Peyer's patch (tissue), 4 donors: ENCODE measurements around the gene GSTO2. TPM values are rescaled to one million over a fixed set of nuclear protein-coding genes. Genes with fewer than 3 reads are reported as not detected.
A peak's percentile ranks its signal among the peaks of the same experiment; 100 is the strongest.

Source experiments
- DNase-seq, 3 donors: peaks; one replicate each; pipeline ENCODE4 v3.0.0-alpha.2; 2017 to 2019
- H3K27ac ChIP-seq, 4 donors: fragments of 200-600 bp; sonication (generic); one replicate each; pipeline ENCODE4 v1.5.1; 2016 to 2019
- H3K27me3 ChIP-seq, 2 donors: fragments of 200-600 bp; sonication (generic); one replicate each; pipeline ENCODE4 v1.5.1; 2019
- H3K36me3 ChIP-seq, 3 donors: fragments of 200-600 bp; sonication (generic); one replicate each; pipeline ENCODE4 v1.5.1; 2016 to 2019
- H3K4me1 ChIP-seq, 4 donors: fragments of 200-600 bp; sonication (generic); one replicate each; pipeline ENCODE4 v1.5.1; 2016 to 2019
- H3K4me3 ChIP-seq, 4 donors: fragments of 200-600 bp; sonication (generic); 1 replicate in 3 of 4; 2 replicates in 1 of 4; pipeline ENCODE4 v1.5.1; 2016 to 2019; ENCODE audit warnings: mild to moderate bottlenecking in 1 of 4
- H3K9me3 ChIP-seq, 4 donors: fragments of 200-600 bp; sonication (generic); one replicate each; pipeline ENCODE4 v1.5.1; 2016 to 2019; ENCODE audit warnings: mild to moderate bottlenecking in 1 of 4
- POLR2A ChIP-seq, 2 donors: fragments of 450-650 bp; IDR thresholded peaks; one replicate each; pipeline ENCODE4 v1.5.1; 2017; ENCODE audit warnings: antibody characterized with exemption in 2 of 2, mild to moderate bottlenecking in 2 of 2, moderate library complexity in 2 of 2
- total RNA-seq, 4 donors: library from RNA; depleted of rRNA; stranded (reverse); fragments of >200 nt; gene quantifications; one replicate each; pipeline ENCODE4 v1.1.0, GENCODE V29; 2016
- TF ChIP-seq, protein P1 (sequence below), 6 experiments: fragments of 450-650 bp in 4 of 6; fragments of 200-600 bp in 2 of 6; sonication (generic) in 1 of 6; IDR thresholded peaks; one replicate each; pipeline ENCODE4 v1.5.1; 2017 to 2019; ENCODE audit warnings: antibody characterized with exemption in 6 of 6, mild to moderate bottlenecking in 3 of 6, moderate library complexity in 1 of 6

The GSTO2 gene
- total RNA-seq, 4 donors from 2014 or later = 9.1 to 15.5 (median 13.7) TPM

GRCh38 chr10:104324221-104324686 is 55.3 kb downstream of the GSTO2 start:
- Histone ChIP-seq H3K27me3 (no peaks in the 10 kb centered on the region), H3K36me3 (no peaks in the 10 kb centered on the region), H3K9me3 (no peaks in the 10 kb centered on the region), H3K27ac (peak overlapping the region in 1 of 4 donors; percentile 53), H3K4me1 (peaks cover 5 to 73% (median 37%) of the 10 kb centered on the region in 4 donors), H3K4me3 (no peak overlapping the region)
- DNase-seq = peak in 1 of 3 donors; percentile 47
- TF ChIP-seq POLR2A (IDR thresholded peaks at IDR 0.05) = no peak
- TF ChIP-seq, protein P1, sequence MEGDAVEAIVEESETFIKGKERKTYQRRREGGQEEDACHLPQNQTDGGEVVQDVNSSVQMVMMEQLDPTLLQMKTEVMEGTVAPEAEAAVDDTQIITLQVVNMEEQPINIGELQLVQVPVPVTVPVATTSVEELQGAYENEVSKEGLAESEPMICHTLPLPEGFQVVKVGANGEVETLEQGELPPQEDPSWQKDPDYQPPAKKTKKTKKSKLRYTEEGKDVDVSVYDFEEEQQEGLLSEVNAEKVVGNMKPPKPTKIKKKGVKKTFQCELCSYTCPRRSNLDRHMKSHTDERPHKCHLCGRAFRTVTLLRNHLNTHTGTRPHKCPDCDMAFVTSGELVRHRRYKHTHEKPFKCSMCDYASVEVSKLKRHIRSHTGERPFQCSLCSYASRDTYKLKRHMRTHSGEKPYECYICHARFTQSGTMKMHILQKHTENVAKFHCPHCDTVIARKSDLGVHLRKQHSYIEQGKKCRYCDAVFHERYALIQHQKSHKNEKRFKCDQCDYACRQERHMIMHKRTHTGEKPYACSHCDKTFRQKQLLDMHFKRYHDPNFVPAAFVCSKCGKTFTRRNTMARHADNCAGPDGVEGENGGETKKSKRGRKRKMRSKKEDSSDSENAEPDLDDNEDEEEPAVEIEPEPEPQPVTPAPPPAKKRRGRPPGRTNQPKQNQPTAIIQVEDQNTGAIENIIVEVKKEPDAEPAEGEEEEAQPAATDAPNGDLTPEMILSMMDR (IDR thresholded peaks at IDR 0.05) = no peak

- no peak overlapping the region for H3K4me3 ChIP-seq
- no peaks in the 10 kb centered on the region for H3K36me3 ChIP-seq
- no peaks in the 10 kb centered on the region for H3K9me3 ChIP-seq
- no peak for TF ChIP-seq POLR2A (IDR thresholded peaks at IDR 0.05)
- TF ChIP-seq, protein P1 (IDR thresholded peaks at IDR 0.05) = no peak
- peaks cover 5 to 76% (median 42%) of the 10 kb centered on the region in 4 donors for H3K4me1 ChIP-seq
- no peaks in the 10 kb centered on the region for H3K27me3 ChIP-seq
- DNase-seq = peak in 1 of 3 donors; percentile 24
- peak overlapping the region in 2 of 4 donors; percentile 31 to 53 for H3K27ac ChIP-seq
Observed at GRCh38 chr10:104324931-104325330, 55.9 kb downstream of the GSTO2 start.

DNA sequence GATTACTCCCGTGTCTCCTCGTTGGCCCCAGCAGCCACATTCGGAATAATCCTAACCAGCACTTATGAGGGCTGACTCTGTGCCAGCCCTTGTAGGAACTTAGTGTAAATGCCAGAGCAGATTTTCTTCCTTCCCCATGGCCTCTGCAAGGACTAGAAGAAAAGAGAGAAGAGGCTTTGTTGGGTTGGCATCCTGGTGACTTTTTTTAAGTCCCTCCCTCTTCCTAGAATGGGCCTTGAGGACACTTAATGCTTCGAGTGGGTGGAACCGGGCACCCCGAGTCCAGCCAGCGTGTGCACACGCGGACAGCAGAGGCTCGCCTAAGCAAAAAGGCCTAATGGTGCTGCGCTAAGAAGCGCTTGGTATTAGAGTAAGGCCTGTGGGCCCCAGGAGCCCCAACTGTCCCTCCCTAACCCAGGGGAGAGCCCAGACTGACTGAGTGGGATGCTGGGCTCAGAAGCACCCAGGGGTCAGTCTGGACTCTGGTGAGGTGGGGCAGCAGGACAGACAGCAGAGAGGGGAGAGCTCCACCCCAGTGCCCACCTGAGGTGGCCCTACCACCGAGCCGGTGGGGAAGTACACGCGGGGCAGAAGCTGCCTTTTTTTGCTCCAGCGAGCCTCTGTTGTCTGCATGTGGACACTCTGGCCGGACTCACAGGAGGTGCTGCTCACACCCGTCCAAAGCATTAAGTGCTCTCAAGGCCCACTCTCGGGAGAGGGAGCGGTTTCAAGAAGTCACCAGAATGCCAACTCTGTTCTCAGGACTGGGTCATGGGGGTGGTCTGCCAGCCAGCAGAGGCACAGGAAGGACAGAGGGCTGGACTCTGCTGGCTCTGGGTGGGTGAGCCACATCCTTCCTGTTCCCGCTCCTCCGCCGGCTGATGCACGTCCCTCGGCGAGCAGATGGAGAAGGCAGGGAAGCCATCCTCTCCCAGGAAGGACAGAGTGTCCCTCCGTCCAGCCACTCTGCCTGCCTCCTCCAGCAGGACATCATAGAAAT is 56.8 kb downstream of the GSTO2 start:
- H3K4me1 ChIP-seq = peaks cover 6 to 84% (median 46%) of the 10 kb centered on the region in 4 donors
- DNase-seq = peak in 1 of 3 donors; percentile 51
- TF ChIP-seq, protein P1 (IDR thresholded peaks at IDR 0.05) = no peak
- no peak for TF ChIP-seq POLR2A (IDR thresholded peaks at IDR 0.05)
- H3K27ac ChIP-seq = peak overlapping the region; percentile 4 to 43 (median 26)
- no peak overlapping the region for H3K4me3 ChIP-seq
- no peaks in the 10 kb centered on the region for H3K9me3 ChIP-seq
- H3K27me3 ChIP-seq = no peaks in the 10 kb centered on the region
- H3K36me3 ChIP-seq = no peaks in the 10 kb centered on the region

- Histone ChIP-seq H3K9me3 (no peaks in the 10 kb centered on the region), H3K4me1 (peaks cover 11 to 85% (median 46%) of the 10 kb centered on the region in 4 donors), H3K36me3 (no peaks in the 10 kb centered on the region), H3K4me3 (no peak overlapping the region), H3K27ac (peak overlapping the region in 2 of 4 donors; percentile 67 to 78), H3K27me3 (no peaks in the 10 kb centered on the region)
- peak in 1 of 3 donors; percentile 25 for DNase-seq
- TF ChIP-seq POLR2A (IDR thresholded peaks at IDR 0.05) = no peak
Observed at GRCh38 chr10:104326991-104327610, 58.1 kb downstream of the GSTO2 start.

GRCh38 chr10:104327745-104328645 is 59.0 kb downstream of the GSTO2 start:
- peak overlapping the region in 2 of 4 donors; percentile 2 to 21 for H3K4me3 ChIP-seq
- no peaks in the 10 kb centered on the region for H3K36me3 ChIP-seq
- H3K4me1 ChIP-seq = peaks cover 11 to 85% (median 39%) of the 10 kb centered on the region in 4 donors
- TF ChIP-seq, protein P1 (IDR thresholded peaks at IDR 0.05) = no peak
- TF ChIP-seq POLR2A (IDR thresholded peaks at IDR 0.05) = no peak
- H3K27me3 ChIP-seq = no peaks in the 10 kb centered on the region
- peak in 1 of 3 donors; percentile 53 for DNase-seq
- H3K9me3 ChIP-seq = no peaks in the 10 kb centered on the region
- H3K27ac ChIP-seq = peak overlapping the region; percentile 56 to 79 (median 72)
